HEK293 (cell line): ENCODE results near the gene GXYLT1.

ENCODE experiments used
- AEBP2 ChIP-seq: fragments of 450-650 bp; formaldehyde crosslinking; IDR thresholded peaks from 2 replicates; pipeline ENCODE4 v1.5.1; 2016; ENCODE audit warnings: missing biosample characterization, missing genetic modification characterization, borderline replicate concordance
- ZNF214 ChIP-seq: fragments of 450-650 bp; formaldehyde crosslinking; IDR thresholded peaks from 2 replicates; pipeline ENCODE4 v1.5.1; 2017; ENCODE audit warnings: missing biosample characterization, mild to moderate bottlenecking, missing genetic modification characterization, borderline replicate concordance
- ZNF701 ChIP-seq: fragments of 450-650 bp; formaldehyde crosslinking; IDR thresholded peaks from 2 replicates; pipeline ENCODE4 v1.5.1; 2016; ENCODE audit warnings: missing biosample characterization, missing genetic modification characterization

DNA sequence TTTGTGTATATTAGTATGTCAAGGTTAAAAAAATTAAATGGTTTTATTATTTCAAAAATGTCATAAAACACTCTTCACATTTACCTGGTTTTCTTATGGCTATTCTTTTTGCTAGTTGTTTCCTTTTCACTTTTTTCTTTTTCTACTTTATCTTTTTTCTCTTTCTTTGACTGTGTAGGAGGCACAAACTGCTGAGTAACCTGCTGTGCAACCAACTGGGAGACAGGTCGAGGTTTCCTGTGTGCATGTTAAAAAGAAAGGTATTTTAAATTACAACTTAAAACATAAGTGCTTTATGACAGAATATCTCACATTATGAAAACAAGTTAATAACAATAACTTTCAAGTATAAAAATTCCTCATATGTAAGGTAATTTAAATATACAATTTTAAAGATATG is 16.9 kb upstream of the GXYLT1 start:
- TF ChIP-seq ZNF701 (tag by site-specific recombination) (no peak), AEBP2 (tag by site-specific recombination) (no peak), ZNF214 (no peak)
